NCI-H2196 (cell line): ENCODE data around the gene GNB2.
"Not testable (repeated sequence)": the region's sequence is repeated elsewhere in the genome, so short reads cannot be mapped to it uniquely, and the experiment has no call there.

Source experiments
- DNase-seq: peaks from one replicate; lab custom pipeline; 2025; ENCODE audit not compliant: unreplicated experiment; lab: John Stamatoyannopoulos, UW

Gene GNB2

DNA sequence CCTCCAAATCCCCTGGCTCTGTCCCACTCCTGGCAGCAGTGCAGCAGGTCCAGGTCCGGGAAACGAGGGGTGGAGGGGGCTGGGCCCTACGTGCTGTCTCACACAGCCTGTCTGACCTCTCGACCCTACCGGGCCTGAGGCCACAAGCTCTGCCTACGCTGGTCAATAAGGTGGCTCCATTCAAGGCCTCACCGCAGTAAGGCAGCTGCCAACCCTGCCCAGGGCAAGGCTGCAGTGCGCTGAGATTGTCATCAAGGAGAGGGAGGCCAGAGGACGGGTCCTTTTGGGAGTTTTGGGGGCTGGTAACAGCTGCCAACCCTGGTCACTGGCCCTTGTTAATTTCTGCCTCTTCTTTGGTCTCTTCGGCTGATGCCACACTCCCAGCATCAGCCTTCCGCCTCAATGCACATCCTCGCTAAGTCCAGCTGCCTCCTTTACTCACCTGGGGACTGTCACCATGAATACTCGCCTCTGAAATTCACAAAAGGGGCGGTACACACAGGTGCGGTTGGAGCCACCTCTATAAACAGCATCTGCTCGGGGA is 50.3 kb downstream of the GNB2 start:
- DNase-seq, result no peak

DNA sequence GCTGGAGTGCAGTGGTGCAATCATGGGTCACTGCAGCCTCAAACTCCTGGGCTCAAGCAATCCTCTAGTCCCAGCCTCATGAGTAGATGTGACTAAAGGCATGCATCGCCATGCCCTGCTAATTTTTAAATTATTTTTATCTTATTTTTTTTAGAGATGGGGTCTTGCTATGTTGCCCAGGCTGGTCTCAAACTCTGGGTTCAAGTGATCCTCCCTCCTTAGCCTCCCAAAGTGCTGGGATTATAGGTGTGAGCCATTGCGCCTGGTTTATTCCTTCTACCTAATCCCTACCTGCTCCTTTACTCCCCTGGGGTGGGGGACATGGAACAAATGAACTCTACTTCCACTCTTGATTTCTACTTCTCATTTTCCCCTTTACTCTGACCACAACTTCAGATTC is 50.8 kb downstream of the GNB2 start:
- DNase-seq, result not testable (repeated sequence)

DNA sequence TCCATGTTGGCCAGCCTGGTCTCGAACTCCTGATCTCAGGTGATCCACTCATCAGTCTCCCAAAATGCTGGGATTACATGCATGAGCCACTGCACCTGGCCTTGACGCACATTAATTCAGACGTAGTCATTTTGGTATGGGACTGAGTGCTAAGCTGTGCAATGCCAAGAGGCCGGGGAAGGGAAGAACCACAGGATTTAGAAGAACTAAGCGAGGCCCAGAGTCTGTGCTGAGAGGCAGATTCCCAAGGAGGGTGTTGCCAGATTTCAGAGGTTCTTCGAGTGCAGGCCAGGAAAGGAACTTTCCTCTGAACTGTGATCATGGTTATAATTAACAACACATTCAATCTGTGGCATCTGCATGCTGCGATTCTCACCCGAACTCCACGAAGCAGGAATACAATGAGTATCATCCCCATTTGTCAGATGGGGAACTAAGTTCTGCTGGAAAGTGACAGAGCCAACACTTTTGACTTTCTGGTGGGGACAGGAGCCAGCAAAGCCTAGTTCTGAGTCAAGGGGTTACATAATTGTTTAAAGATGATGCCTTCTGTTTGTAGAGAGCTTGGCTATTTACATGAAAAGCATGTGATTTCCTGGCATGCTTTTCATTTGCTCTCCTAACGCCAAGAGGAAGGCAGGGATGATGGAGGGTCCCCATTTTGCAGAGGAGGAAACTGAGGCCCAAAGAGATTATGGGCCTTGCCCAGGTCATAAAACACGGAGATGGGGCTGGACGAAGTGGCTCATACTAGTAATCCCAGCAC is 53.6 kb downstream of the GNB2 start:
- DNase-seq, result no peak

DNA sequence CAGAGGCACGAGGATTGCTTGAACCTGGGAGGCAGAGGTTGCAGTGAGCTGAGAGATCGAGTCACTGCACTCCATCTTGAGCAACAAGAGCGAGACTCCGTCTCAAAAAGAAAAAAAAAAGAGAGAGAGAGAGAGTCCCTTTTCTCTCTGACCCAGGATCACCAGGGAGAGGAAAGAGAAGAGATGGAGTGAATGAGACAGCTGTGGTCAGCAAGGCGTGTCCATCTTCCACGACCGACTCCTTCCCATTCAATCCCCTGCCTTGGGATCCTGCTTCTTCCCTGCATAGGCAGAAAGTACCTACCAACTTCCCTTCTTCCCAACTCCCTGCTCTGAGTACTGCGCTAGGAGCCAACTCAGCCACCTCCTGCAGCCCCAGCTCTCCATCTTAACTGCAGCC is 54.7 kb downstream of the GNB2 start:
- DNase-seq, result no peak
